OCI-LY3 (cell line): ENCODE results near the gene FCHSD2.

ENCODE experiments used
- H2AFZ ChIP-seq: fragments of 200-600, 300-600 bp; shearing (Covaris generic); 2 replicates; pipeline ENCODE4 v1.6.0; 2014; ENCODE audit warnings: antibody characterized with exemption, low read depth, low read length
- H3K27ac ChIP-seq: fragments of 200-600, 300-600 bp; sonication (generic); 2 replicates; pipeline ENCODE4 v1.5.1; 2014; ENCODE audit warnings: mild to moderate bottlenecking, low read length, moderate library complexity, mixed read lengths
- H3K27me3 ChIP-seq: fragments of 200-600, 300-600 bp; sonication (generic); 2 replicates; pipeline ENCODE4 v1.6.1; 2014; ENCODE audit warnings: low read depth, low read length, mixed read lengths
- H3K36me3 ChIP-seq: fragments of 200-600, 300-600 bp; sonication (generic); replicated peaks from 2 replicates; pipeline ENCODE3; 2014; ENCODE audit warnings: low read depth, low read length, mixed read lengths
- H3K4me1 ChIP-seq: fragments of 300-600, 200-600 bp; sonication (generic); 2 replicates; pipeline ENCODE4 v1.6.1; 2014; ENCODE audit warnings: low read length, mixed read lengths
- H3K4me2 ChIP-seq: fragments of 200-600, 300-600 bp; sonication (generic); 2 replicates; pipeline ENCODE4 v1.6.1; 2014; ENCODE audit warnings: low read length, mixed read lengths
- H3K4me3 ChIP-seq: fragments of 300-600, 200-600 bp; sonication (generic); 2 replicates; pipeline ENCODE4 v1.5.1; 2014; ENCODE audit warnings: antibody characterized with exemption, mild to moderate bottlenecking, low read length, moderate library complexity
- H3K79me2 ChIP-seq: fragments of 300-600, 200-600 bp; shearing (Covaris generic); 2 replicates; pipeline ENCODE4 v1.6.1; 2014; ENCODE audit warnings: mild to moderate bottlenecking, low read length, mixed read lengths
- H3K9ac ChIP-seq: fragments of 300-600, 200-600 bp; shearing (Covaris generic); 2 replicates; pipeline ENCODE4 v1.6.0; 2014; ENCODE audit warnings: mild to moderate bottlenecking, low read length, moderate library complexity
- H3K9me3 ChIP-seq: fragments of 200-600, 300-600 bp; shearing (Covaris generic); 2 replicates; pipeline ENCODE4 v1.6.1; 2014; ENCODE audit warnings: low read length, mixed read lengths; ENCODE audit not compliant: insufficient read depth
- H4K20me1 ChIP-seq: fragments of 200-600, 300-600 bp; sonication (generic); 2 replicates; pipeline ENCODE4 v1.6.1; 2016; ENCODE audit warnings: low read length, mixed read lengths; ENCODE audit not compliant: insufficient read depth
- CTCF ChIP-seq: fragments of 200-600, 300-600 bp; sonication (generic); IDR thresholded peaks from 2 replicates; pipeline ENCODE4 v1.5.1; 2014; ENCODE audit warnings: antibody characterized with exemption, low read length, low read depth
- EZH2phosphoT487 ChIP-seq: fragments of 200-600 bp; shearing (Covaris generic); IDR thresholded peaks from 2 replicates; pipeline ENCODE4 v1.6.1; 2018; ENCODE audit warnings: antibody characterized with exemption, mixed run types, low read depth

Gene FCHSD2

GRCh38 chr11:72825661-72826060 lies 316.5 kb downstream of the FCHSD2 start:
- Histone ChIP-seq H3K9me3 (no peaks in the 10 kb centered on the region), H2AFZ (no peak overlapping the region), H3K27me3 (no peaks in the 10 kb centered on the region), H3K36me3 (peaks cover 36% of the 10 kb centered on the region), H3K9ac (no peak overlapping the region), H3K4me3 (no peak overlapping the region), H3K79me2 (no peaks in the 10 kb centered on the region), H3K27ac (peak overlapping the region; percentile 41; the same call in 1 of the 2 replicates), H3K4me1 (peaks cover 32% of the 10 kb centered on the region), H4K20me1 (peaks cover 22% of the 10 kb centered on the region), H3K4me2 (no peak overlapping the region)
- no peak for TF ChIP-seq EZH2phosphoT487
- TF ChIP-seq CTCF: no peak

GRCh38 chr11:72824811-72825505 lies 317.2 kb downstream of the FCHSD2 start:
- H3K79me2 ChIP-seq: no peaks in the 10 kb centered on the region
- no peak overlapping the region for H2AFZ ChIP-seq
- H3K36me3 ChIP-seq: peaks cover 35% of the 10 kb centered on the region
- H3K4me2 ChIP-seq: no peak overlapping the region
- H3K9ac ChIP-seq: no peak overlapping the region
- peaks cover 32% of the 10 kb centered on the region for H3K4me1 ChIP-seq
- no peak overlapping the region for H3K27ac ChIP-seq
- H3K9me3 ChIP-seq: no peaks in the 10 kb centered on the region
- no peak overlapping the region for H3K4me3 ChIP-seq
- H4K20me1 ChIP-seq: peaks cover 22% of the 10 kb centered on the region
- TF ChIP-seq EZH2phosphoT487 (no peak), CTCF (no peak)
- H3K27me3 ChIP-seq: no peaks in the 10 kb centered on the region

- peaks cover 32% of the 10 kb centered on the region for H3K4me1 ChIP-seq
- peaks cover 22% of the 10 kb centered on the region; the same call in 1 of the 2 replicates for H4K20me1 ChIP-seq
- no peaks in the 10 kb centered on the region for H3K79me2 ChIP-seq
- H3K27ac ChIP-seq: peak overlapping the region; percentile 21
- no peaks in the 10 kb centered on the region for H3K27me3 ChIP-seq
- H3K4me2 ChIP-seq: no peak overlapping the region
- TF ChIP-seq CTCF (no peak), EZH2phosphoT487 (no peak)
- H2AFZ ChIP-seq: no peak overlapping the region
- no peak overlapping the region for H3K9ac ChIP-seq
- no peak overlapping the region for H3K4me3 ChIP-seq
- no peaks in the 10 kb centered on the region for H3K9me3 ChIP-seq
- peaks cover 26% of the 10 kb centered on the region for H3K36me3 ChIP-seq
Measured at GRCh38 chr11:72824020-72824419, 318.1 kb downstream of the FCHSD2 start.

GRCh38 chr11:72823105-72823804 lies 318.9 kb downstream of the FCHSD2 start:
- H3K27ac ChIP-seq: peak overlapping the region; percentile 31
- H3K36me3 ChIP-seq: peaks cover 24% of the 10 kb centered on the region
- H3K79me2 ChIP-seq: no peaks in the 10 kb centered on the region
- H2AFZ ChIP-seq: no peak overlapping the region
- H3K4me3 ChIP-seq: peak overlapping the region; percentile 75
- no peaks in the 10 kb centered on the region for H3K27me3 ChIP-seq
- peaks cover 22% of the 10 kb centered on the region; the same call in 1 of the 2 replicates for H4K20me1 ChIP-seq
- H3K4me1 ChIP-seq: peaks cover 32% of the 10 kb centered on the region
- H3K9me3 ChIP-seq: no peaks in the 10 kb centered on the region
- peak overlapping the region; percentile 80 for H3K4me2 ChIP-seq
- TF ChIP-seq EZH2phosphoT487 (no peak), CTCF (no peak)
- H3K9ac ChIP-seq: peak overlapping the region; percentile 49; the same call in 1 of the 2 replicates
